Measurements from ENCODE around the gene BNC1.
"Not testable (repeated sequence)": the region's sequence is repeated elsewhere in the genome, so short reads cannot be mapped to it uniquely, and the experiment has no call there.

BNC1 gene

GRCh38 chr15:83295417-83295816 is 11.0 kb upstream of the BNC1 start:
- no peak for DNase-seq

- no peak for DNase-seq
These were observed 8.7 kb upstream of the BNC1 start for GRCh38 chr15:83293201-83293600.

- no peak for DNase-seq
These were observed 7.9 kb upstream of the BNC1 start for GRCh38 chr15:83292317-83292716.

- DNase-seq, result no peak
These were observed 5.8 kb upstream of the BNC1 start for GRCh38 chr15:83290236-83290635.

GRCh38 chr15:83289160-83289559 is 4.7 kb upstream of the BNC1 start:
- DNase-seq, result no peak

- no peak for DNase-seq
These were observed 3.9 kb upstream of the BNC1 start for GRCh38 chr15:83288381-83288801.

- no peak for DNase-seq
These were observed 3.1 kb upstream of the BNC1 start for GRCh38 chr15:83287541-83288027.

GRCh38 chr15:83285979-83286553 is 1.6 kb upstream of the BNC1 start:
- DNase-seq, result no peak

- DNase-seq, result no peak
These were observed 967 bp upstream of the BNC1 start for GRCh38 chr15:83285284-83285978.

- DNase-seq, result no peak
These were observed 478 bp downstream of the BNC1 start for GRCh38 chr15:83283813-83284558.

- DNase-seq, result no peak
These were observed 1.2 kb downstream of the BNC1 start for GRCh38 chr15:83283138-83283812.

- DNase-seq, result no peak
These were observed 1.7 kb downstream of the BNC1 start for GRCh38 chr15:83282776-83283137.

GRCh38 chr15:83282141-83282540 is 2.3 kb downstream of the BNC1 start:
- no peak for DNase-seq

GRCh38 chr15:83278191-83278590 is 6.3 kb downstream of the BNC1 start:
- DNase-seq, result no peak

GRCh38 chr15:83276661-83277060 is 7.8 kb downstream of the BNC1 start:
- no peak for DNase-seq

GRCh38 chr15:83275412-83275811 is 9.1 kb downstream of the BNC1 start:
- DNase-seq, result no peak

GRCh38 chr15:83270176-83270575 is 14.3 kb downstream of the BNC1 start:
- no peak for DNase-seq

GRCh38 chr15:83268147-83268546 is 16.3 kb downstream of the BNC1 start:
- DNase-seq, result no peak

GRCh38 chr15:83262594-83263315 is 21.7 kb downstream of the BNC1 start:
- no peak for DNase-seq

GRCh38 chr15:83262181-83262580 is 22.3 kb downstream of the BNC1 start:
- DNase-seq, result not testable (repeated sequence)

- no peak for DNase-seq
These were observed 33.7 kb downstream of the BNC1 start for GRCh38 chr15:83250781-83251180.

- no peak for DNase-seq
These were observed 35.5 kb downstream of the BNC1 start for GRCh38 chr15:83249030-83249343.
